Activated naive CD4-positive, alpha-beta T cell treated with anti-CD3 and anti-CD28 coated beads for 36 hours (primary cell): ENCODE results near the gene POLR3H. TPM values are rescaled to one million over a fixed set of nuclear protein-coding genes. Genes with fewer than 3 reads are reported as not detected.
"Not testable (repeated sequence)": the region's sequence is repeated elsewhere in the genome, so short reads cannot be mapped to it uniquely, and the experiment has no call there.

Experiments used
- CTCF ChIA-PET: fragments of 350-600 bp; sonication (Branson Sonifier 250); formaldehyde crosslinking; loops from one replicate; lab custom pipeline; 2021; ENCODE audit warnings: antibody characterized with exemption; lab: Charles Lee
- DNase-seq: peaks from one replicate; pipeline ENCODE4 v3.0.0-alpha.2; 2020
- H3K27ac Mint-ChIP-seq: one replicate; pipeline ENCODE4 v1.8.0; 2021; ENCODE audit warnings: mild to moderate bottlenecking, mixed read lengths
- H3K27me3 Mint-ChIP-seq: one replicate; pipeline ENCODE4 v1.8.0; 2021; ENCODE audit warnings: low read depth, mixed read lengths
- H3K36me3 Mint-ChIP-seq: one replicate; pipeline ENCODE4 v1.8.0; 2021; ENCODE audit warnings: low read depth, mixed read lengths
- H3K4me1 Mint-ChIP-seq: one replicate; pipeline ENCODE4 v1.8.0; 2021; ENCODE audit warnings: low read depth, mixed read lengths
- H3K4me3 Mint-ChIP-seq: one replicate; pipeline ENCODE4 v1.8.0; 2021; ENCODE audit warnings: mild to moderate bottlenecking, moderate library complexity, mixed read lengths
- H3K9me3 Mint-ChIP-seq: one replicate; pipeline ENCODE4 v1.8.0; 2021; ENCODE audit warnings: mixed read lengths
- intact Hi-C: fragments of 100-400 bp; cut with micrococcal nuclease; formaldehyde crosslinking; loops from one replicate; pipeline ENCODE4 v1.15.1; 2023
- total RNA-seq, 2 experiments: library from RNA; stranded (reverse); gene quantifications; one replicate each; pipeline ENCODE4 v1.2.3, GENCODE V29; 2021

POLR3H gene
- total RNA-seq, 2 experiments from 2014 or later = 14.8 to 17.6 TPM

- Mint-ChIP-seq H3K27ac (no peak overlapping the region), H3K4me3 (no peak overlapping the region), H3K27me3 (no peaks in the 10 kb centered on the region), H3K4me1 (peaks cover 2% of the 10 kb centered on the region), H3K36me3 (peaks cover 6% of the 10 kb centered on the region), H3K9me3 (no peaks in the 10 kb centered on the region)
- peak; percentile 61 for DNase-seq
- CTCF ChIA-PET = no interaction called here
- intact Hi-C loops = no loop called here
Observed at GRCh38 chr22:41576877-41577276, 32.6 kb upstream of the POLR3H start.

GRCh38 chr22:41575533-41575932 is 31.3 kb upstream of the POLR3H start:
- CTCF ChIA-PET = no interaction called here
- intact Hi-C loops = no loop called here
- peaks cover 6% of the 10 kb centered on the region for H3K36me3 Mint-ChIP-seq
- no peaks in the 10 kb centered on the region for H3K27me3 Mint-ChIP-seq
- DNase-seq = no peak
- H3K9me3 Mint-ChIP-seq = no peaks in the 10 kb centered on the region
- no peak overlapping the region for H3K4me3 Mint-ChIP-seq
- no peak overlapping the region for H3K27ac Mint-ChIP-seq
- peaks cover 2% of the 10 kb centered on the region for H3K4me1 Mint-ChIP-seq

- H3K4me1 Mint-ChIP-seq = no peaks in the 10 kb centered on the region
- H3K9me3 Mint-ChIP-seq = no peaks in the 10 kb centered on the region
- no peak for DNase-seq
- CTCF ChIA-PET = no interaction called here
- intact Hi-C loops = no loop called here
- no peak overlapping the region for H3K4me3 Mint-ChIP-seq
- H3K27me3 Mint-ChIP-seq = no peaks in the 10 kb centered on the region
- H3K36me3 Mint-ChIP-seq = peaks cover 6% of the 10 kb centered on the region
- H3K27ac Mint-ChIP-seq = no peak overlapping the region
Observed at GRCh38 chr22:41574847-41575381, 30.6 kb upstream of the POLR3H start.

- DNase-seq = no peak
- H3K4me1 Mint-ChIP-seq = no peaks in the 10 kb centered on the region
- peaks cover 4% of the 10 kb centered on the region for H3K36me3 Mint-ChIP-seq
- CTCF ChIA-PET = no interaction called here
- H3K27me3 Mint-ChIP-seq = no peaks in the 10 kb centered on the region
- no peak overlapping the region for H3K27ac Mint-ChIP-seq
- H3K4me3 Mint-ChIP-seq = no peak overlapping the region
- H3K9me3 Mint-ChIP-seq = no peaks in the 10 kb centered on the region
- intact Hi-C loops = no loop called here
Observed at GRCh38 chr22:41573677-41574076, 29.4 kb upstream of the POLR3H start.

- H3K27me3 Mint-ChIP-seq, H3K9me3 Mint-ChIP-seq, DNase-seq, H3K4me1 Mint-ChIP-seq, H3K4me3 Mint-ChIP-seq, H3K36me3 Mint-ChIP-seq, intact Hi-C loops, H3K27ac Mint-ChIP-seq, CTCF ChIA-PET: not testable (repeated sequence)
Observed at GRCh38 chr22:41572305-41572704, 28.0 kb upstream of the POLR3H start.

GRCh38 chr22:41571786-41572185 is 27.5 kb upstream of the POLR3H start:
- intact Hi-C loops = no loop called here
- H3K36me3 Mint-ChIP-seq = no peaks in the 10 kb centered on the region
- no peak for DNase-seq
- no peaks in the 10 kb centered on the region for H3K9me3 Mint-ChIP-seq
- no peak overlapping the region for H3K27ac Mint-ChIP-seq
- H3K27me3 Mint-ChIP-seq = no peaks in the 10 kb centered on the region
- no peak overlapping the region for H3K4me3 Mint-ChIP-seq
- H3K4me1 Mint-ChIP-seq = no peaks in the 10 kb centered on the region
- CTCF ChIA-PET = interaction anchor here (0.6 to 0.7 kb wide), 3 partner anchors 145 to 733 kb away, joined by 3 to 5 read pairs (median 3); no protein-coding TSS in a partner anchor

GRCh38 chr22:41570221-41570620 is 26.0 kb upstream of the POLR3H start:
- CTCF ChIA-PET = no interaction called here
- intact Hi-C loops = no loop called here
- Mint-ChIP-seq H3K36me3 (no peaks in the 10 kb centered on the region), H3K27ac (no peak overlapping the region), H3K9me3 (no peaks in the 10 kb centered on the region), H3K4me3 (no peak overlapping the region), H3K4me1 (peaks cover 5% of the 10 kb centered on the region), H3K27me3 (no peaks in the 10 kb centered on the region)
- DNase-seq = no peak

GRCh38 chr22:41568811-41569210 is 24.5 kb upstream of the POLR3H start:
- DNase-seq = no peak
- no peak overlapping the region for H3K4me3 Mint-ChIP-seq
- no peak overlapping the region for H3K27ac Mint-ChIP-seq
- CTCF ChIA-PET = interaction anchor here (0.9 kb wide), 1 partner anchor 98 kb away, joined by 3 read pairs; no protein-coding TSS in a partner anchor
- intact Hi-C loops = no loop called here
- no peaks in the 10 kb centered on the region for H3K9me3 Mint-ChIP-seq
- no peaks in the 10 kb centered on the region for H3K27me3 Mint-ChIP-seq
- H3K36me3 Mint-ChIP-seq = no peaks in the 10 kb centered on the region
- H3K4me1 Mint-ChIP-seq = peaks cover 5% of the 10 kb centered on the region

GRCh38 chr22:41567512-41567768 is 23.2 kb upstream of the POLR3H start:
- CTCF ChIA-PET = interaction anchor here (0.6 to 0.8 kb wide), 2 partner anchors 24 to 462 kb away, joined by 3 to 5 read pairs; partner anchors contain the start of gene POLR3H
- intact Hi-C loops = no loop called here

GRCh38 chr22:41565403-41566054 is 21.3 kb upstream of the POLR3H start:
- CTCF ChIA-PET = no interaction called here
- Mint-ChIP-seq H3K27me3 (peaks cover 8% of the 10 kb centered on the region), H3K36me3 (no peaks in the 10 kb centered on the region), H3K9me3 (no peaks in the 10 kb centered on the region), H3K27ac (peak overlapping the region; percentile 18), H3K4me3 (no peak overlapping the region), H3K4me1 (peaks cover 5% of the 10 kb centered on the region)
- peak; percentile 67 for DNase-seq
- intact Hi-C loops = no loop called here

More at GRCh38 chr22:41567512-41567768, 23.2 kb upstream of the POLR3H start:
- no peaks in the 10 kb centered on the region for H3K36me3 Mint-ChIP-seq
- no peak overlapping the region for H3K27ac Mint-ChIP-seq
- no peaks in the 10 kb centered on the region for H3K9me3 Mint-ChIP-seq
- H3K4me1 Mint-ChIP-seq = peaks cover 5% of the 10 kb centered on the region
- no peak overlapping the region for H3K4me3 Mint-ChIP-seq
- no peaks in the 10 kb centered on the region for H3K27me3 Mint-ChIP-seq
- DNase-seq = no peak

GRCh38 chr22:41564563-41564962 is 20.3 kb upstream of the POLR3H start:
- Mint-ChIP-seq H3K4me3 (no peak overlapping the region), H3K27ac (no peak overlapping the region), H3K9me3 (no peaks in the 10 kb centered on the region), H3K36me3 (no peaks in the 10 kb centered on the region), H3K4me1 (peaks cover 5% of the 10 kb centered on the region), H3K27me3 (peaks cover 12% of the 10 kb centered on the region)
- intact Hi-C loops = no loop called here
- no peak for DNase-seq
- CTCF ChIA-PET = no interaction called here

GRCh38 chr22:41563051-41563711 is 18.9 kb upstream of the POLR3H start:
- no peaks in the 10 kb centered on the region for H3K36me3 Mint-ChIP-seq
- DNase-seq = no peak
- H3K4me1 Mint-ChIP-seq = peaks cover 5% of the 10 kb centered on the region
- H3K9me3 Mint-ChIP-seq = no peaks in the 10 kb centered on the region
- H3K27ac Mint-ChIP-seq = no peak overlapping the region
- intact Hi-C loops = no loop called here
- no peak overlapping the region for H3K4me3 Mint-ChIP-seq
- CTCF ChIA-PET = no interaction called here
- H3K27me3 Mint-ChIP-seq = peaks cover 12% of the 10 kb centered on the region

- H3K4me3 Mint-ChIP-seq = no peak overlapping the region
- H3K27me3 Mint-ChIP-seq = peaks cover 16% of the 10 kb centered on the region
- H3K9me3 Mint-ChIP-seq = no peaks in the 10 kb centered on the region
- peaks cover 5% of the 10 kb centered on the region for H3K4me1 Mint-ChIP-seq
- no peak for DNase-seq
- no peaks in the 10 kb centered on the region for H3K36me3 Mint-ChIP-seq
- H3K27ac Mint-ChIP-seq = no peak overlapping the region
- intact Hi-C loops = no loop called here
- CTCF ChIA-PET = no interaction called here
Observed at GRCh38 chr22:41562461-41562860, 18.2 kb upstream of the POLR3H start.
